ENCODE data around the gene SPOCK3. TPM values are rescaled to one million over a fixed set of nuclear protein-coding genes. Genes with fewer than 3 reads are reported as not detected.

The SPOCK3 gene
- total RNA-seq, 4 donors from 2014 or later, result not detected

DNA sequence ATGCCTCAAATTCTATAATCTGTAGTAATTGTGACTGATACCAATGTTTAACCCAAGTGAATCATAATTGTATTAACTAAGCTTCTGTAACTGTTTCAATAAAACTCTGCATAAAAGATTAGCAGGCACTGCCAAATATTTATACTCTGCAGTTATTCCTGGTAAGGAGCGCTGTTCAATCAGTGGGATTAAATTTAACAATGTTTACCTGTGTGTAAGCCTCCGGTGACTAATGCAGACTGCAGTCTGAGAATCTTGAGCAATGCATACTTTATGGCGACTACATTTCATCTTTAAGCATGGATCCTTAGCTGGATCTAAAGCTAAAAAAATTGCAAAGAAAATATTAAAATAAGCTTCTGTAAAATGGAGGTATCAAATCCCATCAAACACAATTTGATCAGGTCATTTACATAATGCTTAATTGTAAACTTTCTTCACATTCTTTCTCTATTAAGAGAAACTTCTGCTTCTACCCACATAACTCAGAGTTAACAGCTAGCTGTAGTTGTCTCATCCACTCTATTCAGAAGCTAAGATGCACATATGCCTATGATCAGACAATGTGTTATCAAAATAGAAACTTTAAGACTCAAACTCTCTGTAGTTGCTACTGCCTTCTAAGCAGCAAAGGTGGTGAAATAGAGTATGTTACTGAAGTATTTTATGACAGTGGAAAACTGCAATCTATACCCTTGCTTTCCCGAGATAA is 234.0 kb downstream of the SPOCK3 start:
- no peak for TF ChIP-seq POLR2A (IDR thresholded peaks at IDR 0.05)
- TF ChIP-seq, protein P1, sequence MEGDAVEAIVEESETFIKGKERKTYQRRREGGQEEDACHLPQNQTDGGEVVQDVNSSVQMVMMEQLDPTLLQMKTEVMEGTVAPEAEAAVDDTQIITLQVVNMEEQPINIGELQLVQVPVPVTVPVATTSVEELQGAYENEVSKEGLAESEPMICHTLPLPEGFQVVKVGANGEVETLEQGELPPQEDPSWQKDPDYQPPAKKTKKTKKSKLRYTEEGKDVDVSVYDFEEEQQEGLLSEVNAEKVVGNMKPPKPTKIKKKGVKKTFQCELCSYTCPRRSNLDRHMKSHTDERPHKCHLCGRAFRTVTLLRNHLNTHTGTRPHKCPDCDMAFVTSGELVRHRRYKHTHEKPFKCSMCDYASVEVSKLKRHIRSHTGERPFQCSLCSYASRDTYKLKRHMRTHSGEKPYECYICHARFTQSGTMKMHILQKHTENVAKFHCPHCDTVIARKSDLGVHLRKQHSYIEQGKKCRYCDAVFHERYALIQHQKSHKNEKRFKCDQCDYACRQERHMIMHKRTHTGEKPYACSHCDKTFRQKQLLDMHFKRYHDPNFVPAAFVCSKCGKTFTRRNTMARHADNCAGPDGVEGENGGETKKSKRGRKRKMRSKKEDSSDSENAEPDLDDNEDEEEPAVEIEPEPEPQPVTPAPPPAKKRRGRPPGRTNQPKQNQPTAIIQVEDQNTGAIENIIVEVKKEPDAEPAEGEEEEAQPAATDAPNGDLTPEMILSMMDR (IDR thresholded peaks at IDR 0.05), result no peak
- intact Hi-C loops (cut with DNase I), result no loop called here
- no peaks in the 10 kb centered on the region for H3K36me3 ChIP-seq
- no peak overlapping the region for H3K4me3 ChIP-seq (replicated peaks in 1 of 3)
- H3K4me1 ChIP-seq, result no peaks in the 10 kb centered on the region
- H3K27me3 ChIP-seq, result no peaks in the 10 kb centered on the region
- no peak for DNase-seq
- 81 to 85% methylated on average over 4 of the region's 4 CpGs for WGBS, 2 donors
- no peaks in the 10 kb centered on the region for H3K9me3 ChIP-seq
- no peak overlapping the region for H3K27ac ChIP-seq

DNA sequence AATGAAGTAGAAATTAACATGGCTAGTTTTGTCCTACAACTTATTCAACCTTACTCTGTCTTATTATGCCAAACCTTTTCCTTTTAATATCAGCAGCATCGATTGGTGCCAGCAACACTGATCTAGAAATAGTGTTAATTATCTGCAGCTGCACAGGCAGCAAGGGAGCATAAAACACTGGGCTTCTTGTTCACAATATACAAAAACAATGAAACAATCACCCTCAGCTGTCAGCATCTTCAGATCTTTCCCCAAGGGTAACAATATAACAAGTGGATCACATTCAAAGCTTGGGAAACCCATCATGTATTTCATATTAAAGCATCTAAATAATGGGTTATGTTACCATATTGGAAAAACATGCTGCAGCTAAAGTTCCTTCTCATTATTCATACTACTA is 238.1 kb downstream of the SPOCK3 start:
- Histone ChIP-seq H3K9me3 (no peaks in the 10 kb centered on the region), H3K27ac (no peak overlapping the region), H3K36me3 (no peaks in the 10 kb centered on the region), H3K4me3 (replicated peaks in 1 of 3) (no peak overlapping the region), H3K27me3 (no peaks in the 10 kb centered on the region), H3K4me1 (no peaks in the 10 kb centered on the region)
- no peak for DNase-seq
- intact Hi-C loops (cut with DNase I), result no loop called here
- TF ChIP-seq, protein P1 (IDR thresholded peaks at IDR 0.05), result no peak
- TF ChIP-seq POLR2A (IDR thresholded peaks at IDR 0.05), result no peak
- WGBS, 2 donors, result 76 to 89% methylated on average over 1 of the region's 1 CpG

GRCh38 chr4:166994686-166995085 is 239.6 kb downstream of the SPOCK3 start:
- Histone ChIP-seq H3K4me1 (no peaks in the 10 kb centered on the region), H3K36me3 (no peaks in the 10 kb centered on the region), H3K9me3 (no peaks in the 10 kb centered on the region), H3K27me3 (no peaks in the 10 kb centered on the region), H3K27ac (no peak overlapping the region), H3K4me3 (replicated peaks in 1 of 3) (no peak overlapping the region)
- DNase-seq, result no peak
- intact Hi-C loops (cut with DNase I), result no loop called here
- no peak for TF ChIP-seq POLR2A (IDR thresholded peaks at IDR 0.05)
- TF ChIP-seq, protein P1 (IDR thresholded peaks at IDR 0.05), result no peak

DNA sequence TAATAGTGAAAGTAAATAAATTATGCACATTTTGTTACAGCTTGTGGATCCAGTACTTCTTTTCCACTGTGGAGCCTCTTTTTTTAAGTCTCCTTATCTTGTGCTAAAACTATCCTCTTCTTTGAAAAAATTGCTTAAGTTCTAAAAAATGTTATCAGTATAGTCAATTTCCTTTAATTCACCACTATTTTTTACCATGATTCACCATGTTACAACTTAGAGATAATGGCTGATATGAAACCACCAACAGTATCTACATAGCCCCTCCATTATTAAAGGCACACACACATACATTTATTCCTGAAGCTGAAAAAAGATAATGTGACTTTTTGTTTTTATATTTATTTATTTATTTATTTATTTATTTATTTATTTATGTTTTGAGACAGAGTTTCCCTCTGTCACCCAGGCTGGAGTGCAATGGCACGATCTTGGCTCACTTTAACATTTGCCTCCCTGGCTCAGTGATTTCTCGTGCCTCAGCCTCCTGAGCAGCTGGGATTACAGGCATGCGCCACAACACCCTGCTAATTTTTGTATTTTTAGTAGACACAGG is 243.2 kb downstream of the SPOCK3 start:
- H3K9me3 ChIP-seq, result no peaks in the 10 kb centered on the region

DNA sequence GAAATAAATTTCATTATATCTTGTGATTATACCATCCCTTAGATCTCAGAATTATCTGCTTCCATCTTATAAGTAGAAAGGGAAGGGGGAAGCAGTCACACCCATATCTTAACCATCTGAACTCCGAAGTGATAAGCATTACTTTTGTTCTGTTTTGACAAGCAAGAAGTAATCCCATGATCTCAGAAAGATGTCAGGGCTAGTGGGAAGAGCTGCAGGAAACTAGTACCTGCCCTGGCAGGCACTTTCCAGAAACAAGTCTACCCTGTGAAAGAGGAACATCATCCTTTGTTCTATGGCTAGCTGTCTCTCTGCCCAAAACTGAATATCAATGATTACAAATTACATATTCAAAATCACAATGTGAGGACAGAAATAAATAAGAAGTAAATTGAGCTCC is 244.4 kb downstream of the SPOCK3 start:
- no peak overlapping the region for H3K4me3 ChIP-seq (replicated peaks in 1 of 3)
- TF ChIP-seq, protein P1 (IDR thresholded peaks at IDR 0.05), result no peak
- TF ChIP-seq POLR2A (IDR thresholded peaks at IDR 0.05), result no peak
- WGBS, 2 donors, result 49 to 53% methylated on average over 1 of the region's 1 CpG

More for the DNA sequence above, 243.2 kb downstream of the SPOCK3 start:
- TF ChIP-seq POLR2A (IDR thresholded peaks at IDR 0.05), result no peak
- TF ChIP-seq, protein P1 (IDR thresholded peaks at IDR 0.05), result no peak
- Histone ChIP-seq H3K4me1 (no peaks in the 10 kb centered on the region), H3K27ac (no peak overlapping the region), H3K36me3 (no peaks in the 10 kb centered on the region), H3K27me3 (no peaks in the 10 kb centered on the region), H3K4me3 (replicated peaks in 1 of 3) (no peak overlapping the region)
- 91 to 99% methylated on average over 3 of the region's 3 CpGs for WGBS, 2 donors
- intact Hi-C loops (cut with DNase I), result no loop called here
- DNase-seq, result no peak

More for the DNA sequence above, 244.4 kb downstream of the SPOCK3 start:
- no peak overlapping the region for H3K27ac ChIP-seq
- H3K27me3 ChIP-seq, result no peaks in the 10 kb centered on the region
- no peak for DNase-seq
- no peaks in the 10 kb centered on the region for H3K4me1 ChIP-seq
- no peaks in the 10 kb centered on the region for H3K9me3 ChIP-seq
- no peaks in the 10 kb centered on the region for H3K36me3 ChIP-seq
- intact Hi-C loops (cut with DNase I), result no loop called here
